Measurements from ENCODE around the gene GTF3C5.
"Not testable (repeated sequence)": the region's sequence is repeated elsewhere in the genome, so short reads cannot be mapped to it uniquely, and the experiment has no call there.

Gene GTF3C5

DNA sequence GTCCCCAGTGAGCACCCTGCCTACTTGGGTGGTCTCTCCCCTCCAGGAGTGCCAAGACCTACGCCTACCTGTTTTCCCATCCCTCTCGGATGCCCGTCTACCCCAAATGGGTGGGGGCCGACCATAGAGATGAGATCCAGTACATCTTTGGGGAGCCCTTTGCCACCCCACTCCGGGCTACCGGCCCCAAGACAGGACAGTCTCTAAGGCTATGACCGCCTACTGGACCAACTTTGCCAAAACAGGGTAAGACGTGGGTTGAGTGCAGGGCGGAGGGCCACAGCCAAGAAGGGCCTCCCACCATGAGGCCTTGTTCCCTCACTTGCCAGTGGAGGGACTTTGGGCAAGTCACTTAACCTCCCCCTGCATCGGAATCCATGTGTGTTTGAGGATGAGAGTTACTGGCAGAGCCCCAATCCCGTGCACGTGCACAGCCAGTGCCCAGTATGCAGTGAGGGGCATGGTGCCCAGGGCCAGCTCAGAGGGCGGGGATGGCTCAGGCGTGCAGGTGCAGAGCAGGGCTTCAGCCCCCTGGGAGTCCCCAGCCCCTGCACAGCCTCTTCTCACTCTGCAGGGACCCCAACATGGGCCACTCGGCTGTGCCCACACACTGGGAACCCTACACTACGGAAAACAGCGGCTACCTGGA lies 55.5 kb downstream of the GTF3C5 start:
- DNase-seq; H3K4me3 ChIP-seq (ENCODE audit: low read depth, low read length); H3K36me3 ChIP-seq; H3K27me3 ChIP-seq (ENCODE audit: insufficient read depth, low read depth, severe bottlenecking); H3K9me3 ChIP-seq (ENCODE audit: severe bottlenecking); H3K27ac ChIP-seq: not testable (repeated sequence)

DNA sequence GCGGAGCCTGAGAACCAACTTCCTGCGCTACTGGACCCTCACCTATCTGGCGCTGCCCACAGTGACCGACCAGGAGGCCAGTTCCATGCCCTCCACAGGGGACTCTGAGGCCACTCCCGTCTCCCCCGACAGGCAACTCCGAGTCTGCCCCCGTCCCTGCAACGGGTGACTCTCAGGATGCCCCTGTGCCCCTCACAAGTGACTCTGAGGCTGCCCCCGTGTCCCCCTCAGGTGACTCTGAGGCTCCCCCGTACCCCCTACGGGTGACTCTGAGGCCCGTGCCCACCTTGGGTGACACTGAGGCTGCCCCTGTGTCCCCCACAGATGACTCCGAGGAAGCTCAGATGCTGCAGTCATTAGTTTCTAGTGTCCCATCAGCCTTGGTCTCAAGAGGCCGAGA lies 56.1 kb downstream of the GTF3C5 start:
- H3K4me3 ChIP-seq (ENCODE audit: low read depth, low read length), result no peak overlapping the region
- H3K9me3 ChIP-seq (ENCODE audit: severe bottlenecking), result no peaks in the 10 kb centered on the region
- DNase-seq, result no peak
- H3K27me3 ChIP-seq (ENCODE audit: insufficient read depth, low read depth, severe bottlenecking), result no peaks in the 10 kb centered on the region
- H3K36me3 ChIP-seq, result no peaks in the 10 kb centered on the region
- TF ChIP-seq, protein P1, sequence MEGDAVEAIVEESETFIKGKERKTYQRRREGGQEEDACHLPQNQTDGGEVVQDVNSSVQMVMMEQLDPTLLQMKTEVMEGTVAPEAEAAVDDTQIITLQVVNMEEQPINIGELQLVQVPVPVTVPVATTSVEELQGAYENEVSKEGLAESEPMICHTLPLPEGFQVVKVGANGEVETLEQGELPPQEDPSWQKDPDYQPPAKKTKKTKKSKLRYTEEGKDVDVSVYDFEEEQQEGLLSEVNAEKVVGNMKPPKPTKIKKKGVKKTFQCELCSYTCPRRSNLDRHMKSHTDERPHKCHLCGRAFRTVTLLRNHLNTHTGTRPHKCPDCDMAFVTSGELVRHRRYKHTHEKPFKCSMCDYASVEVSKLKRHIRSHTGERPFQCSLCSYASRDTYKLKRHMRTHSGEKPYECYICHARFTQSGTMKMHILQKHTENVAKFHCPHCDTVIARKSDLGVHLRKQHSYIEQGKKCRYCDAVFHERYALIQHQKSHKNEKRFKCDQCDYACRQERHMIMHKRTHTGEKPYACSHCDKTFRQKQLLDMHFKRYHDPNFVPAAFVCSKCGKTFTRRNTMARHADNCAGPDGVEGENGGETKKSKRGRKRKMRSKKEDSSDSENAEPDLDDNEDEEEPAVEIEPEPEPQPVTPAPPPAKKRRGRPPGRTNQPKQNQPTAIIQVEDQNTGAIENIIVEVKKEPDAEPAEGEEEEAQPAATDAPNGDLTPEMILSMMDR (IDR thresholded peaks at IDR 0.05; ENCODE audit: low read depth, low read length), result no peak
- no peak overlapping the region for H3K27ac ChIP-seq

DNA sequence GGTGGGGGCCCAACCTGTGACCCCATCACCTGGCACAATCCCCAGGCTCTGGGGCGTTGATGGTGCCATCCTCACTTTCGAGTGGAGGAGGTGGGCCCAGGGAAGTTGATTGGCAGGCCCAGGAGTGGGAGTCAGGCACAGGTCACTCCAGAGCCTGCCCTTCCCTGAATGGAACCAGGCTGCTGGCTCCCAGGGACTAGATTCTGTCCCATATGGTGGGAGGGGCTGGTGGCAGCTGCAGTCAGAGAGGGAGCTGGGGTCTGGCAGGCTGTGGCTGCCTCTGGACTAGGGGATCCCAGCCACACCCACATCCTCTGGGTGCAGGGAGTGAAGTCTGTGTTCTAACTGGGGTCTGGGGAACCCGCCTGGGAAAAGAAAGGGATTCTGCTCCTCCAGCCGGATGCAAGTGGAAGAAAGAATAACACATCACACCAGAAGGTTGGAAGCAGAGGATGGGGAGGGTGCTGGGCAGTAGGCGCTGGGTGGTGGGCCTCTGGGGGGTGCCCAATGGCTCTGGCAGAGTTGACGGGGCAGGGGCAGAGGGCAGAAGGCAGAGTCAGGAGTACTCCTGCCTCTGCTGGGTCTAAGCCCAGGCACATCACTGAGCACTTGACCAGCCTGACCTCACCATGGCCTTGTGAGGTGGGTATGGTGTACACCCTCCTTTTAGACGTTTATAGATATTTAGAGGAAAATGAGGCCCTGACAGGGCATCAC lies 56.8 kb downstream of the GTF3C5 start:
- H3K4me3 ChIP-seq (ENCODE audit: low read depth, low read length), result no peak overlapping the region
- no peaks in the 10 kb centered on the region for H3K36me3 ChIP-seq
- TF ChIP-seq, protein P1 (IDR thresholded peaks at IDR 0.05; ENCODE audit: low read depth, low read length), result no peak
- H3K27me3 ChIP-seq (ENCODE audit: insufficient read depth, low read depth, severe bottlenecking), result no peaks in the 10 kb centered on the region
- no peak for DNase-seq
- no peaks in the 10 kb centered on the region for H3K9me3 ChIP-seq (ENCODE audit: severe bottlenecking)
- H3K27ac ChIP-seq, result no peak overlapping the region

DNA sequence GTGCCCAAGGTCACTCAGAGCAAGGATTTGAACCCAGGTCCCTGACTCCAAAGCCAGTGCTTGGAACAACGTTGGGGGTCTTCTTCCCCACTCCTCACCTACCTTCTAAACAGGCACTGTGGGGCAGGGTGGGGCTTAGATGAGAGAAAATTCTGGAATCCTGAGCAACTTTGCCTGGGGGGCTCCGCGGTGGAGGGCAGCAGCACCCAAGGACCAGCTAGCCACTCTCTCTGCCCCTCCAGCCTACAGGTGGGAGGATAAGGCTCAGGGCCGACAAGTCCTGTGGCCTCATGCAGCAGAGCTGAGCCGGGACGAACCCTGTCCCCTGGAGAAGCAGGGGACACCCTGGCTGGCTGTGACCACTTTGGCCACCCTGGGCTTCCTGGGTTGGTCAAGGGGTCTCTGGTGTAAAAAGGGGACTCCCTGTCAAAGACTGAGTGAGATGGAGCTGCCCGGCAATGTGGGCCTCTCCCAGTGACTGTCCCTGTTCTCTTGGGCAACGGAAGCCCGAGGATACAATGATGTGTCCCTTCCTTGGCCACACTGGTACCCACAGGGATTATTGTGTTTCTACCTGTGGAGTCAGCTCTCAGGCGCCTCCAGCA lies 57.5 kb downstream of the GTF3C5 start:
- Histone ChIP-seq H3K27ac (peak overlapping the region; percentile 45), H3K4me3 (ENCODE audit: low read depth, low read length) (no peak overlapping the region), H3K9me3 (ENCODE audit: severe bottlenecking) (no peaks in the 10 kb centered on the region), H3K27me3 (ENCODE audit: insufficient read depth, low read depth, severe bottlenecking) (no peaks in the 10 kb centered on the region), H3K36me3 (no peaks in the 10 kb centered on the region)
- DNase-seq, result no peak
- TF ChIP-seq, protein P1 (IDR thresholded peaks at IDR 0.05; ENCODE audit: low read depth, low read length), result no peak

DNA sequence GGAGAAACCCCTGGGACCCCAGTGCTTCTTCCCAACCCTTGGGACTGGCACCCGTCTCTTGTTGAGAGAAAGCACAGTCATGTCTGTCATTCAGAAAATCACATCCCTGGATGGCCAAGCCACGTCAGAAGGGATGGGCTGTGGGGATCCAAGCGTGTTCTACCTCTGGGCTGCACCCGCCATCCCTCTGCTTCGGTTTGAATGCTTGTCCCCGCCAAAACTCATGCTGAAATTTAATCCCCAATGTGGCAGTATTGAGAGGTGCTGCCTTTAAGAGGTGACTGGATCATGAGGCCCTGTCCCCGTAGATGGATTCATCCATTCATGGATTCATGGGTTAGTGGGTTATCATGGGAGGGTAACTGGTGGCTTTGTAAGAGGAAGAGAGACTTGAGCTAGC lies 58.0 kb downstream of the GTF3C5 start:
- Histone ChIP-seq H3K27ac (peak overlapping the region; percentile 45), H3K36me3 (no peaks in the 10 kb centered on the region), H3K4me3 (ENCODE audit: low read depth, low read length) (no peak overlapping the region), H3K27me3 (ENCODE audit: insufficient read depth, low read depth, severe bottlenecking) (no peaks in the 10 kb centered on the region), H3K9me3 (ENCODE audit: severe bottlenecking) (no peaks in the 10 kb centered on the region)
- TF ChIP-seq, protein P1 (IDR thresholded peaks at IDR 0.05; ENCODE audit: low read depth, low read length), result no peak
- no peak for DNase-seq

DNA sequence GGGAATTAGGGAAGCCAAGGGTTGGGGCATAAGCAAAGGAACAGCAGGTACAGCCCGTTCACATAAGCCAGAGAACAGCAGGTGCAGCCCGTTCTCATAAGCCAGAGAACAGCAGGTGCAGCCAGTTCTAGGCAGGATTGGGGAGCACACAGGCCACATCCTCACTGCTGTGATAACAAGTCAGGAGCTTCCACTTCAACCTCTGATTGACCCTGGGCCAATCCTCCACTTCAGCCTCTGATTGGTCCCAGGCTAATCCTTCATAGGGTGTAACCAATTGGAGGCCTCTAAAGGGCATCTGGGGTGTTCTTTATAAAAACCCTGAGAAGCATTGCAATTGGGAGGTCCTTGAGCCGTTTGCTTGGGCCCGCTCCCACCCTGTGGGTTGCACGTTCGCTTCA lies 58.5 kb downstream of the GTF3C5 start:
- Histone ChIP-seq H3K9me3 (ENCODE audit: severe bottlenecking) (no peaks in the 10 kb centered on the region), H3K36me3 (no peaks in the 10 kb centered on the region), H3K4me3 (ENCODE audit: low read depth, low read length) (no peak overlapping the region), H3K27ac (peak overlapping the region; percentile 84), H3K27me3 (ENCODE audit: insufficient read depth, low read depth, severe bottlenecking) (no peaks in the 10 kb centered on the region)
- DNase-seq, result peak; percentile 84
- TF ChIP-seq, protein P1 (IDR thresholded peaks at IDR 0.05; ENCODE audit: low read depth, low read length), result no peak
